ENCODE results near the gene NFAT5.
"Not testable (repeated sequence)": the region's sequence is repeated elsewhere in the genome, so short reads cannot be mapped to it uniquely, and the experiment has no call there.

The NFAT5 gene

GRCh38 chr16:69595127-69596036 is 29.6 kb downstream of the NFAT5 start:
- DNase-seq, result no peak

- no peak for DNase-seq
Observed at GRCh38 chr16:69596801-69597200, 31.0 kb downstream of the NFAT5 start.

GRCh38 chr16:69598045-69598444 is 32.3 kb downstream of the NFAT5 start:
- DNase-seq, result no peak

GRCh38 chr16:69599731-69600130 is 34.0 kb downstream of the NFAT5 start:
- DNase-seq, result no peak

GRCh38 chr16:69600202-69600601 is 34.4 kb downstream of the NFAT5 start:
- DNase-seq, result no peak

- no peak for DNase-seq
Observed at GRCh38 chr16:69601250-69601649, 35.5 kb downstream of the NFAT5 start.

- no peak for DNase-seq
Observed at GRCh38 chr16:69606985-69607384, 41.2 kb downstream of the NFAT5 start.

GRCh38 chr16:69607674-69608073 is 41.9 kb downstream of the NFAT5 start:
- DNase-seq, result no peak

- no peak for DNase-seq
Observed at GRCh38 chr16:69610356-69610755, 44.6 kb downstream of the NFAT5 start.

- DNase-seq, result no peak
Observed at GRCh38 chr16:69611103-69611640, 45.4 kb downstream of the NFAT5 start.

- DNase-seq, result no peak
Observed at GRCh38 chr16:69613378-69614154, 47.8 kb downstream of the NFAT5 start.

GRCh38 chr16:69615528-69615927 is 49.8 kb downstream of the NFAT5 start:
- DNase-seq, result no peak

GRCh38 chr16:69616082-69616481 is 50.3 kb downstream of the NFAT5 start:
- no peak for DNase-seq

- no peak for DNase-seq
Observed at GRCh38 chr16:69618307-69618706, 52.5 kb downstream of the NFAT5 start.

- no peak for DNase-seq
Observed at GRCh38 chr16:69618721-69619120, 53.0 kb downstream of the NFAT5 start.

- DNase-seq, result no peak
Observed at GRCh38 chr16:69619514-69619913, 53.7 kb downstream of the NFAT5 start.

- DNase-seq, result no peak
Observed at GRCh38 chr16:69620573-69620972, 54.8 kb downstream of the NFAT5 start.

- DNase-seq, result no peak
Observed at GRCh38 chr16:69621225-69621624, 55.5 kb downstream of the NFAT5 start.

- DNase-seq, result no peak
Observed at GRCh38 chr16:69626256-69626655, 60.5 kb downstream of the NFAT5 start.

- DNase-seq, result no peak
Observed at GRCh38 chr16:69632828-69633227, 67.1 kb downstream of the NFAT5 start.

GRCh38 chr16:69633375-69633774 is 67.6 kb downstream of the NFAT5 start:
- DNase-seq, result no peak

- not testable (repeated sequence) for DNase-seq
Observed at GRCh38 chr16:69636563-69637146, 70.9 kb downstream of the NFAT5 start.
